Measurements from ENCODE around the gene BOLL. TPM values are rescaled to one million over a fixed set of nuclear protein-coding genes. Genes with fewer than 3 reads are reported as not detected.

The BOLL gene
- polyA plus RNA-seq, 3 donors = not detected

Other genes with a start within 250 kb of the BOLL start
- 1 to 10 TPM in 2 of 3 donors, under 1 TPM in 1; 0.90 to 8.0 (median 2.8) TPM for gene RFTN2, start 109.7 kb downstream of the BOLL start, polyA plus RNA-seq
- 1 to 10 TPM; 1.2 to 5.6 (median 3.0) TPM for gene MARS2, start 80.0 kb downstream of the BOLL start, polyA plus RNA-seq
- 1 to 10 TPM in 2 of 3 donors, under 1 TPM in 1; 0.39 to 2.3 (median 2.0) TPM for gene PLCL1, start 19.3 kb upstream of the BOLL start, polyA plus RNA-seq

Measured in adipose tissue (tissue), 3 donors.